Astrocyte (in vitro differentiated cells and primary cell): Measurements from ENCODE around the gene UMODL1. TPM values are rescaled to one million over a fixed set of nuclear protein-coding genes. Genes with fewer than 3 reads are reported as not detected.
A peak's percentile ranks its signal among the peaks of the same experiment; 100 is the strongest.

Experiments
- DNase-seq: peaks from one replicate; pipeline ENCODE4 v3.0.0-alpha.2; 2010; ENCODE audit warnings: low read depth
- FAIRE-seq: peaks from 2 replicates; lab custom pipeline; 2011; peaks lifted over from hg19 to GRCh38; lab: Jason Lieb, UNC
- H2AFZ ChIP-seq: 2 replicates; pipeline ENCODE4 v1.6.0; 2012; ENCODE audit warnings: low read depth, low read length, inconsistent platforms
- H3K27ac ChIP-seq: 2 replicates; pipeline ENCODE4 v1.5.1; 2011; ENCODE audit warnings: low read depth, low read length, inconsistent platforms
- H3K27me3 ChIP-seq: 2 replicates; pipeline ENCODE4 v1.6.0; 2011; ENCODE audit warnings: low read length, inconsistent platforms; ENCODE audit not compliant: insufficient read depth
- H3K36me3 ChIP-seq: 2 replicates; pipeline ENCODE4 v1.5.1; 2011; ENCODE audit warnings: low read length, inconsistent platforms; ENCODE audit not compliant: insufficient read depth
- H3K4me1 ChIP-seq: 2 replicates; pipeline ENCODE4 v1.5.1; 2011; ENCODE audit warnings: low read length, inconsistent platforms; ENCODE audit not compliant: insufficient read depth
- H3K4me2 ChIP-seq: 2 replicates; pipeline ENCODE4 v1.6.0; 2012; ENCODE audit warnings: low read length, inconsistent platforms
- H3K4me3 ChIP-seq: 2 replicates; pipeline ENCODE4 v1.5.1; 2011; ENCODE audit warnings: low read depth, mild to moderate bottlenecking, low read length, inconsistent platforms; ENCODE audit not compliant: insufficient read depth
- H3K79me2 ChIP-seq: 2 replicates; pipeline ENCODE4 v1.6.0; 2012; ENCODE audit warnings: mild to moderate bottlenecking, low read length, inconsistent platforms; ENCODE audit not compliant: insufficient read depth
- H3K9ac ChIP-seq: 2 replicates; pipeline ENCODE4 v1.6.0; 2012; ENCODE audit warnings: mild to moderate bottlenecking, low read length, inconsistent platforms
- H3K9me3 ChIP-seq: 2 replicates; pipeline ENCODE4 v1.5.1; 2012; ENCODE audit warnings: low read depth, mild to moderate bottlenecking, low read length, inconsistent platforms; ENCODE audit not compliant: insufficient read depth
- H4K20me1 ChIP-seq: 2 replicates; pipeline ENCODE4 v1.6.0; 2012; ENCODE audit warnings: low read length, inconsistent platforms; ENCODE audit not compliant: insufficient read depth
- H3K27ac Mint-ChIP-seq: one replicate; pipeline ENCODE4 v1.8.0; 2021; ENCODE audit warnings: mild to moderate bottlenecking, mixed read lengths; ENCODE audit not compliant: unreplicated experiment
- H3K27me3 Mint-ChIP-seq: one replicate; pipeline ENCODE4 v1.8.0; 2021; ENCODE audit warnings: low read depth, mixed read lengths; ENCODE audit not compliant: unreplicated experiment
- H3K36me3 Mint-ChIP-seq: one replicate; pipeline ENCODE4 v1.8.0; 2021; ENCODE audit warnings: low read depth, mixed read lengths; ENCODE audit not compliant: unreplicated experiment
- H3K4me1 Mint-ChIP-seq: one replicate; pipeline ENCODE4 v1.8.0; 2021; ENCODE audit warnings: low read depth, mixed read lengths; ENCODE audit not compliant: unreplicated experiment
- H3K4me3 Mint-ChIP-seq: one replicate; pipeline ENCODE4 v1.8.0; 2021; ENCODE audit warnings: mild to moderate bottlenecking, moderate library complexity, mixed read lengths; ENCODE audit not compliant: unreplicated experiment
- H3K9me3 Mint-ChIP-seq: one replicate; pipeline ENCODE4 v1.8.0; 2021; ENCODE audit warnings: mild to moderate bottlenecking, mixed read lengths; ENCODE audit not compliant: unreplicated experiment
- CTCF ChIP-seq: IDR thresholded peaks from 2 replicates; pipeline ENCODE4 v1.5.1; 2011; ENCODE audit warnings: low read depth, mild to moderate bottlenecking, inconsistent platforms, low read length, moderate library complexity; ENCODE audit not compliant: insufficient read depth
- EZH2 ChIP-seq: IDR thresholded peaks from 2 replicates; pipeline ENCODE4 v1.6.1; 2012; ENCODE audit warnings: mild to moderate bottlenecking, low read length, inconsistent platforms; ENCODE audit not compliant: insufficient read depth
- total RNA-seq: library from RNA; stranded (reverse); gene quantifications from 2 replicates; pipeline ENCODE4 v1.2.1, GENCODE V29; 2021

UMODL1 gene
- total RNA-seq, 1 donor from 2014 or later = not detected

- no peak overlapping the region for H3K4me2 ChIP-seq
- Mint-ChIP-seq H3K9me3 (peaks cover 6% of the 10 kb centered on the region), H3K27me3 (peaks cover 46% of the 10 kb centered on the region), H3K36me3 (no peaks in the 10 kb centered on the region), H3K27ac (no peak overlapping the region), H3K4me1 (no peaks in the 10 kb centered on the region), H3K4me3 (no peak overlapping the region)
- no peak for TF ChIP-seq EZH2
- no peak for TF ChIP-seq CTCF
- H3K79me2 ChIP-seq = no peaks in the 10 kb centered on the region
- H3K9me3 ChIP-seq = no peaks in the 10 kb centered on the region
- no peak overlapping the region for H3K27ac ChIP-seq
- H3K36me3 ChIP-seq = no peaks in the 10 kb centered on the region
- peaks cover 7% of the 10 kb centered on the region for H3K27me3 ChIP-seq
- DNase-seq (no peak), FAIRE-seq (no peak)
- no peaks in the 10 kb centered on the region for H3K4me1 ChIP-seq
- no peak overlapping the region for H3K4me3 ChIP-seq
- H3K9ac ChIP-seq = no peak overlapping the region
- no peak overlapping the region for H2AFZ ChIP-seq
- H4K20me1 ChIP-seq = no peaks in the 10 kb centered on the region
These were observed 73.8 kb downstream of the UMODL1 start for GRCh38 chr21:42144679-42145568.

DNA sequence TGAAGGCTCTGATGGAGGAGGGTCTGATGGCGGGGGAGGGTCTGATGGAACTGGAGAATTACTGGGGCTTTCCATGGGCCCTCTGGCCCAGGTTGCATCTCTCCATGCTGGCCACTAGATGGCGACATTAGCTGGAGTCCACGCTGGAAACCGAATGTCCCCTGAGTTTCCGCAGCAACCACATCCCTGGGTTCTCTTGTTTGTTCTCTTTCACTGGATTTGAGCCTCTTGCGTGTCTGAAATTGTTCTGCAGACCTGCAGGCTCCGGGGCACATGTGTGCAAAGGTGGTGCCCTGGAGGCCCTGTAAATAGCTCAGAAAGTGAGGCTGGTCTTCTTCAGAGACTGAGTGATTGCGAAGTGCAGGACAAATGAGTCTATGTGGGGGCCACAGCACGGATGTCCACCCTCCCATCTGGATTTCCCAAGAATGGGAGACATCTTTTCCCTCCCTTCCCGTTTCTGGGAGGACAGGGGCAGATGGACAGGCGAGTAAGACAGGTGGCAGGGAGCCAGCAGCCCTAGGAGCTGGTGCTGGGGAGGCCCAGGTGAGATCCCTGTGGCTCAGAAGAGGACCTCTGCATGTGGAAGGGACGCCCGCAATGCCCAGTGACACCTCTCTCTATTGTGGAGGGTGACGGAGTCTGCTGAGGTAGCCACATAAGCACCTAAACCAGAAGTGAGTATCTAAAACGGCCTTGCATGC, 74.6 kb downstream of the UMODL1 start:
- no peaks in the 10 kb centered on the region for H4K20me1 ChIP-seq
- H3K27ac ChIP-seq = no peak overlapping the region
- H3K9ac ChIP-seq = no peak overlapping the region
- no peaks in the 10 kb centered on the region for H3K79me2 ChIP-seq
- FAIRE-seq (no peak), DNase-seq (peak; percentile 6)
- H3K9me3 ChIP-seq = no peaks in the 10 kb centered on the region
- H3K36me3 ChIP-seq = no peaks in the 10 kb centered on the region
- H3K4me2 ChIP-seq = no peak overlapping the region
- peaks cover 40% of the 10 kb centered on the region for H3K27me3 Mint-ChIP-seq
- H3K4me3 Mint-ChIP-seq = no peak overlapping the region
- H3K36me3 Mint-ChIP-seq = no peaks in the 10 kb centered on the region
- TF ChIP-seq EZH2 = no peak
- peak; percentile 90 for TF ChIP-seq CTCF
- H2AFZ ChIP-seq = no peak overlapping the region
- no peak overlapping the region for H3K4me3 ChIP-seq
- H3K4me1 ChIP-seq = no peaks in the 10 kb centered on the region
- H3K27me3 ChIP-seq = peaks cover 7% of the 10 kb centered on the region
- peaks cover 6% of the 10 kb centered on the region for H3K9me3 Mint-ChIP-seq
- H3K27ac Mint-ChIP-seq = no peak overlapping the region
- no peaks in the 10 kb centered on the region for H3K4me1 Mint-ChIP-seq
